Measurements from ENCODE around the gene NTN1.

DNA sequence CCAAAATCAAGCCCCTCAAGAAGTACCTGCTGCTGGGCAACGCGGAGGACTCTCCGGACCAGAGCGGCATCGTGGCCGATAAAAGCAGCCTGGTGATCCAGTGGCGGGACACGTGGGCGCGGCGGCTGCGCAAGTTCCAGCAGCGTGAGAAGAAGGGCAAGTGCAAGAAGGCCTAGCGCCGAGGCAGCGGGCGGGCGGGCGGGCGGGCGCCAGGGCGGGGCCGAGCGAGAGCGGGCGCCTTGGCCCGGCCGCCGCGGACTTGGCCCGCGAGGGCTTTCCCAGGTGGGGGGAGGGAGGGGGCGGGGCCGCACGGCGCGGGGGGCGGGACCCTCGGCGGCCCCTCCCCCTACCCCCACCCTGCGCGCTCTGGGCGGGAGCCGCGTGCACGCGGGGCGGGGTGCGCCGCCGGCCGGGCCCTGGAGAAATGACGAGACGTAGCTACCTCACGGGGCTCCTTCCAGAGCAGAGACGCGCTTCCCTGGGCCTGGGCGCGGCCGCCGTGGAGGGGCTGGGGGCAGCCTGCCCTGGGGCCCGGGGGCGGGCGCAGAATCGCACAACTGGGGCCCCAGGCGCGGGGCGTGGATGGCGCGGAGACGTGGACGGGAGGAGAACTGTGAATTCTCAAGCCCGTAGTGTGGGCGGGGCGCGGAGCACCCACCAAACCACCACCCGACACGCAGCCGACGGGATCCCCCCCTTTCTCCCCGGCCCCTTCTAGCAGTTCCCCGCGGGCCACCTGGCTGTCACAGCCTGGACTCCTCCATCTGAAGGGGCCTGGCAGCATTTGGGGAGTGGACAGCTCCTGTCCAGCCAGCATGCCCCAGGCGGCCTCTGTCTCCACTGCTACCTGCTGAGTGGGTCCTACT, 218.7 kb downstream of the NTN1 start:
- TF ChIP-seq, protein P1, sequence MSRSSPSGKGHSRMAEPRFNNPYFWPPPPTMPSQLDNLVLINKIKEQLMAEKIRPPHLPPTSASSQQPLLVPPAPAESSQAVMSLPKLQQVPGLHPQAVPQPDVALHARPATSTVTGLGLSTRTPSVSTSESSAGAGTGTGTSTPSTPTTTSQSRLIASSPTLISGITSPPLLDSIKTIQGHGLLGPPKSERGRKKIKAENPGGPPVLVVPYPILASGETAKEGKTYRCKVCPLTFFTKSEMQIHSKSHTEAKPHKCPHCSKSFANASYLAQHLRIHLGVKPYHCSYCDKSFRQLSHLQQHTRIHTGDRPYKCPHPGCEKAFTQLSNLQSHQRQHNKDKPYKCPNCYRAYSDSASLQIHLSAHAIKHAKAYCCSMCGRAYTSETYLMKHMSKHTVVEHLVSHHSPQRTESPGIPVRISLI (tag by site-specific recombination; IDR thresholded peaks at IDR 0.05), result no peak
- TF ChIP-seq, protein P2, sequence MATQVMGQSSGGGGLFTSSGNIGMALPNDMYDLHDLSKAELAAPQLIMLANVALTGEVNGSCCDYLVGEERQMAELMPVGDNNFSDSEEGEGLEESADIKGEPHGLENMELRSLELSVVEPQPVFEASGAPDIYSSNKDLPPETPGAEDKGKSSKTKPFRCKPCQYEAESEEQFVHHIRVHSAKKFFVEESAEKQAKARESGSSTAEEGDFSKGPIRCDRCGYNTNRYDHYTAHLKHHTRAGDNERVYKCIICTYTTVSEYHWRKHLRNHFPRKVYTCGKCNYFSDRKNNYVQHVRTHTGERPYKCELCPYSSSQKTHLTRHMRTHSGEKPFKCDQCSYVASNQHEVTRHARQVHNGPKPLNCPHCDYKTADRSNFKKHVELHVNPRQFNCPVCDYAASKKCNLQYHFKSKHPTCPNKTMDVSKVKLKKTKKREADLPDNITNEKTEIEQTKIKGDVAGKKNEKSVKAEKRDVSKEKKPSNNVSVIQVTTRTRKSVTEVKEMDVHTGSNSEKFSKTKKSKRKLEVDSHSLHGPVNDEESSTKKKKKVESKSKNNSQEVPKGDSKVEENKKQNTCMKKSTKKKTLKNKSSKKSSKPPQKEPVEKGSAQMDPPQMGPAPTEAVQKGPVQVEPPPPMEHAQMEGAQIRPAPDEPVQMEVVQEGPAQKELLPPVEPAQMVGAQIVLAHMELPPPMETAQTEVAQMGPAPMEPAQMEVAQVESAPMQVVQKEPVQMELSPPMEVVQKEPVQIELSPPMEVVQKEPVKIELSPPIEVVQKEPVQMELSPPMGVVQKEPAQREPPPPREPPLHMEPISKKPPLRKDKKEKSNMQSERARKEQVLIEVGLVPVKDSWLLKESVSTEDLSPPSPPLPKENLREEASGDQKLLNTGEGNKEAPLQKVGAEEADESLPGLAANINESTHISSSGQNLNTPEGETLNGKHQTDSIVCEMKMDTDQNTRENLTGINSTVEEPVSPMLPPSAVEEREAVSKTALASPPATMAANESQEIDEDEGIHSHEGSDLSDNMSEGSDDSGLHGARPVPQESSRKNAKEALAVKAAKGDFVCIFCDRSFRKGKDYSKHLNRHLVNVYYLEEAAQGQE (tag by site-specific recombination; IDR thresholded peaks at IDR 0.05), result peak; percentile 91
- TF ChIP-seq, protein P3, sequence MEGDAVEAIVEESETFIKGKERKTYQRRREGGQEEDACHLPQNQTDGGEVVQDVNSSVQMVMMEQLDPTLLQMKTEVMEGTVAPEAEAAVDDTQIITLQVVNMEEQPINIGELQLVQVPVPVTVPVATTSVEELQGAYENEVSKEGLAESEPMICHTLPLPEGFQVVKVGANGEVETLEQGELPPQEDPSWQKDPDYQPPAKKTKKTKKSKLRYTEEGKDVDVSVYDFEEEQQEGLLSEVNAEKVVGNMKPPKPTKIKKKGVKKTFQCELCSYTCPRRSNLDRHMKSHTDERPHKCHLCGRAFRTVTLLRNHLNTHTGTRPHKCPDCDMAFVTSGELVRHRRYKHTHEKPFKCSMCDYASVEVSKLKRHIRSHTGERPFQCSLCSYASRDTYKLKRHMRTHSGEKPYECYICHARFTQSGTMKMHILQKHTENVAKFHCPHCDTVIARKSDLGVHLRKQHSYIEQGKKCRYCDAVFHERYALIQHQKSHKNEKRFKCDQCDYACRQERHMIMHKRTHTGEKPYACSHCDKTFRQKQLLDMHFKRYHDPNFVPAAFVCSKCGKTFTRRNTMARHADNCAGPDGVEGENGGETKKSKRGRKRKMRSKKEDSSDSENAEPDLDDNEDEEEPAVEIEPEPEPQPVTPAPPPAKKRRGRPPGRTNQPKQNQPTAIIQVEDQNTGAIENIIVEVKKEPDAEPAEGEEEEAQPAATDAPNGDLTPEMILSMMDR (tag by site-specific recombination; IDR thresholded peaks at IDR 0.05), result 0 out of 2 replicates have a peak, but pooled peaks have one; percentile 10
- no peak for TF ChIP-seq ZNF23 (tag by site-specific recombination; IDR thresholded peaks at IDR 0.05; ENCODE audit: borderline replicate concordance)
- no peak for TF ChIP-seq ZEB2 (tag by site-specific recombination; IDR thresholded peaks at IDR 0.05)
- no peak for TF ChIP-seq SETDB1 (IDR thresholded peaks at IDR 0.05; ENCODE audit: insufficient read length, low read length)
- TF ChIP-seq ZNF174 (tag by site-specific recombination; IDR thresholded peaks at IDR 0.05), result no peak
- peak; percentile 59; the same call in 1 of the 2 replicates for TF ChIP-seq GLI4 (tag by site-specific recombination; IDR thresholded peaks at IDR 0.05)
- no peak for TF ChIP-seq ZNF274 (IDR thresholded peaks at IDR 0.05; ENCODE audit: low read length)
- TF ChIP-seq ZNF274 (tag by site-specific recombination; IDR thresholded peaks at IDR 0.05; ENCODE audit: borderline replicate concordance), result no peak
- TF ChIP-seq, protein P4, sequence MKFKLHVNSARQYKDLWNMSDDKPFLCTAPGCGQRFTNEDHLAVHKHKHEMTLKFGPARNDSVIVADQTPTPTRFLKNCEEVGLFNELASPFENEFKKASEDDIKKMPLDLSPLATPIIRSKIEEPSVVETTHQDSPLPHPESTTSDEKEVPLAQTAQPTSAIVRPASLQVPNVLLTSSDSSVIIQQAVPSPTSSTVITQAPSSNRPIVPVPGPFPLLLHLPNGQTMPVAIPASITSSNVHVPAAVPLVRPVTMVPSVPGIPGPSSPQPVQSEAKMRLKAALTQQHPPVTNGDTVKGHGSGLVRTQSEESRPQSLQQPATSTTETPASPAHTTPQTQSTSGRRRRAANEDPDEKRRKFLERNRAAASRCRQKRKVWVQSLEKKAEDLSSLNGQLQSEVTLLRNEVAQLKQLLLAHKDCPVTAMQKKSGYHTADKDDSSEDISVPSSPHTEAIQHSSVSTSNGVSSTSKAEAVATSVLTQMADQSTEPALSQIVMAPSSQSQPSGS (tag by site-specific recombination; IDR thresholded peaks at IDR 0.05; ENCODE audit: low read depth), result no peak
- TF ChIP-seq ZNF24 (tag by site-specific recombination; IDR thresholded peaks at IDR 0.05), result no peak
- TF ChIP-seq, protein P5, sequence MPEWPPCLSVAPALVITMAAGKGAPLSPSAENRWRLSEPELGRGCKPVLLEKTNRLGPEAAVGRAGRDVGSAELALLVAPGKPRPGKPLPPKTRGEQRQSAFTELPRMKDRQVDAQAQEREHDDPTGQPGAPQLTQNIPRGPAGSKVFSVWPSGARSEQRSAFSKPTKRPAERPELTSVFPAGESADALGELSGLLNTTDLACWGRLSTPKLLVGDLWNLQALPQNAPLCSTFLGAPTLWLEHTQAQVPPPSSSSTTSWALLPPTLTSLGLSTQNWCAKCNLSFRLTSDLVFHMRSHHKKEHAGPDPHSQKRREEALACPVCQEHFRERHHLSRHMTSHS (tag by site-specific recombination; IDR thresholded peaks at IDR 0.05), result no peak

Measured in HEK293 (cell line).